ENCODE data around the gene CST8.

Gene CST8

DNA sequence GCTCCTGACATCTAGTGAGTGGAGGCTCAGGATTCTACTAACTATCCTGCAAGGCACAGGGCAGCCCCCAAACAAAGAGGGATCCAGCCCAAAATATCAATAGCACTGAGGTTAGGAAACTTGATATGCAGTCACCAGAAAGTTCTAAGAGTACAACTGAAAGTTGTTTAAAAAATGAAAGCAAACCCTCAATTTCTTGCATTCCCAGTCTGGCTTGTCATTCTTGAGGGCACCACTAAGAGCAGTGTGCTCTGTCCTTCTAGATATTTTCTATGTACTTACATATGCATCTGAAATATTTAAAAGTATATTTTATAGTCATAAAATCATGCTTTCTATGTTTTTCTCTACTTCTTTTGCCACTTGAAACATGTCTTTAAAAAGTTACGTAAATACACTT lies 35.9 kb downstream of the CST8 start:
- DNase-seq = no peak

DNA sequence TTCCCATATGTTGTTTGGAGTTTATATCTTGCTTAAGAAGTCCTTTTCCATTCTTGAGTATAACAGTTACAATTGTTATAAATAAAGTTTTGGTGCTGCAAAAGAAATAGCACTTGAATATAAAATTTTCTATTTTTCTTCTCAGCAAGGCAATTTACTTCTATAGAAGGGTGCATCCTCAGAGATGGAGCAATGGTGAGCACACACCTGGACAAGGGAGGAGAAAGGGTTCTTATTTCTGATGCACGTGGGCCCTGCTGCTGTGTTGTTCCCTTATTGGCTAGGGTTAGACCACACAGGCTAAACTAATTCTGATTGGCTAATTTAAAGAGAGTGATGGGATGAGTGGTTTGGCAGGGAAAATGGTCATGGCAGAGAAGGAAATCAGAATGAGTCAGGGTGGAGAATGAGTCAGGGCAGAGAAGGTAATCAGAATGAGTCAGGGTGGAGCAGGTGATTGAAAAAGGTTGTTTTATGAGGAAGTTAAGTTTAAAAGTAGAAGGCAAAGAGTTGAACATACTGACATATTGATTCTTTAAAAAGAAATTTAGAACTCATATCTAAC lies 38.0 kb downstream of the CST8 start:
- no peak for DNase-seq

DNA sequence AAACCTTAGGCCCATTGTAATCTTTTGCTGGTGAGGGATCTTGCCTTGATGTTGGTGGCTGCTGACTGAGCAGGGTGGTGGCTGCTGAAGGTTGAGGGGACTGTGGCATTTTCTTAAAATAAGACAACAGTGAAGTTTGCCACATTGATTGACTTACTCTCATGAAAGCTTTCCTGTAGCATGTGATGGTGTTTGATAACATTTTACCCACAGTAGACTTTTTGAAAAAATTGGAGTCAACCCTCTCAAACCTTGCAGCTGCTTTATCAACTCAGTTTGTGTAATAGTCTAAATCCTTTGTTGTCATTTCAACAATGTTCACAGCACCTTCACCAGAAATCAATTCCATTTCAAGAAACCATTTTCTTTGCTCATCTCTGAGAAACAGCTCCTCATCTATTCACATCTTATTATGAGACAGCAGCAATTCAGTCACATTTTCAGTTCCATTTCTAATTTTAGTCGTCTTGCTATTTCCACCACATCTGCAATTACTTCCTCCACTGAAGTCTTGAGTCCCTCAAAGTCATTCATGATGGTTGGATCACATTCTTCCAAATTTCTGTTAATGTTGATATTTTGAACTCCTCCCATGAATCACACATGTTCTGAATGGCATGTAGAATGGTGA lies 40.1 kb downstream of the CST8 start:
- DNase-seq = no peak

DNA sequence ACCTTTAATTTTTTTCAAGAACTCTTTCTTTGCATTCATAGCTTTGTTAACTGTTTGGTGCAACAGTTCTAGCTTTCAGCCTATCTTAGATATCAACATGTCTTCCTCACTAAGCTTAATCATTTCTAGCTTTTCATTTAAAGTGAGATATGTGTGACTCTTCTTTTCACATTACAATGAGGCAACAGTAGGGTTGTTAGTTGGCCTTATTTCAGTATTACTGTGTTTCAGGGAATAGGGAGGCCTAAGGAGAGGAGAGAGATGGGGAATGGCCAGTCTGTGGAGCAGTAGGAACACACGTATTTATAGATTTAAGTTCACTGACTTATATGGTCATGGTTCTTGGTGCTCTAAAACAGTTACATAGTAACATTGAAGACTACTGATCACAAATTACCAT lies 41.6 kb downstream of the CST8 start:
- no peak for DNase-seq

DNA sequence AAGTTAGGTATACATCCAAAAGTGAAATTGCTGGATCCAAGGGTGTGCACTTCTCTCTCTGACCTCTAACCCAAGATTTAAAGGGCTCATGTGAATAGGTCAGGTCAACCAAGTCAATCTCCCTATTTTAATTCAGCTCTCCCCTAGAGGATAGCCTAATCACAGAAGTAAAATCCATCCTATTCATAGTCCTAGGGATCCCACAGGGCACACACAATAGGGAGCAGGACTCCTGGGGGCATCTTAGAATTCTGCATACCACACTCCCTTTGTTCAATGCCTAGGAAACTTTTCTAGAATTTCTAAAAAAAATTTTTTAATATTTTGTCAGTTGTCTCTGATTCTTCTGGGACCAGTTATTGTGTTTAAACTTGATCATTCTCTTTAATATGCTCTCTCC lies 42.2 kb downstream of the CST8 start:
- DNase-seq = no peak

DNA sequence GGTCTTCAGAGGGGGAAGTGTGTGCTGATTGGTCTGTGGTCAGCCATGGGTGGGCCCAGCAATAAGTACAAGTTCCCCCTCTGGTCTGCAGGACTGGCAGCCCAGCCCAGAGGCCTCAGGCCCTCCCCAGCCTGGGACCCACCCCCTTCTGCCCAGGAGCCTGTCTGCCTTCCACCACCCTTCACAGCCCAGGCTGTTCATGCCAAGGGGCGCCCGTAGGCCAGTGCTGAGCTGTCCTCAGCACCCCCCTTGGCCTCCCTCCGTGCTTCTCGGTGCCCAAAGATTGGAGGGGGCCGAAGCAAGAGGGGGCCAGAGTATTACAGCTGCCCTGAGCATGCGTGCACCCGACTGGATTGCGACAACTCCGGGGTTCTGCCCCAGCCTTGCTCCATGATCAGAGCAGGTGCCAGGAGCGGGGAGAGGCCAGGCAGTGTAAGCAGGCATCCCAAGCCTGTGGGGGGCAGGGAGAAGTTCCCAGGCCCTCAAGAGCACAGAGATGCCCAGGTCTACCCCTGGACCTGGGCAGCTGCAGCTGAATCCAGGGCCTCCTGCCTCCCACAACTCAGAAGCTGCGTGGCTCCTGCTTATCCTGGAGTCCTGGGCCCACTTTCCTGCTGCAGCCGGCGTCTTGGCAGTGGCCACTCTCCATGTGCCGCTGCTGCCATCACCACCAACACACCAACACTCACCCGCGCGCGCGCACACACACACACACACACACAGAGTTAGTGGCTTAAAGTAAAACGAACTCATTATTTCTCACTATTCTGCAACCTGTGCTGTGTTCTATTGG lies 44.1 kb downstream of the CST8 start:
- DNase-seq = no peak

DNA sequence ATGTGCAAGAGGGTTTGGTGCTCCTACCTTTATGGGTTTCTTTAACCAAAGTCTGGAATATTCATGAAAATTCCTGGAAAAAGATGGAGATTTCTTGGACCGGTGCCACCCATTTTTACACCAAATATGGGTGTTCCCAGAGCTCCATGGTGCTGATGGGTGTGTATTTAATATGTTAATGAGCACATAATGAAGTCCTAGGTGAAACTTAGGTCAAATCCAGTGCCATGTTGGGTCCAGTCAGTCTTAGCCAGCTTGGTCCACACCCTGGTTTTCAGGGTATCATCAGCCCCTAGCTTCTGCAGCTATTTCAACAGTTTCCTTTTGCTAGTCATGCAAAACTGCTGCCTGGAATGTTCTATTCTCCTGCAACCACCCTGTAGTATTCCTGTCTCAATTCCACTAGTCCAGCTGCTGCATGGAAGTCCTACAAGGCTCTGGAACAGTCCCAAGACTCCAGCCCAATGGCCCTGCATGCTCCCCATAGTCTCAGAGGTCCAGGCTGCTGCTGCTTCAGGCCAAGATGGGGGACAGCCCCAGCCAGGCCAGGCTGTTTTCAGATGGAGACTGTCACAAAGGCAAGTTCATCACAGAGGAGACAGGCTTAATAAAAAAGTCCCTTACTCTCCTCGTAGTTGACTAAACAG lies 45.5 kb downstream of the CST8 start:
- no peak for DNase-seq

DNA sequence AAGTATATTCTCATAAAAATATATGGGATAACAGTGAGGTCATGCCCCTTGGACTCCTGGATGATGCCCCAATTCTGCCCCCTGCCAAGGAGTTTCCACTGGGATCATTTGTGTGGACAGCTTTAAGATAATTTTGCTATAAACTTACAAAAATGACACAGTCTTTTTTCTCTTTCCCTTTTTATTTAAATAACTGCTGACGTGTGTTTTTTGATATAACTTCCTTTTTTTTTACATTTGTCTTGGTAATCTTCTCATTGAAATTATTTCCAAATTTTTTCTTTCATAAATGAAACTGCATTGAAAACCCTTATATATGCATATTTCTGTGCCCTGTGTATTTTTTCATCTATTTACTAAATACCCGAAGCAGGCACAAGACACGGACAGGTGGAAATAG lies 46.1 kb downstream of the CST8 start:
- no peak for DNase-seq

DNA sequence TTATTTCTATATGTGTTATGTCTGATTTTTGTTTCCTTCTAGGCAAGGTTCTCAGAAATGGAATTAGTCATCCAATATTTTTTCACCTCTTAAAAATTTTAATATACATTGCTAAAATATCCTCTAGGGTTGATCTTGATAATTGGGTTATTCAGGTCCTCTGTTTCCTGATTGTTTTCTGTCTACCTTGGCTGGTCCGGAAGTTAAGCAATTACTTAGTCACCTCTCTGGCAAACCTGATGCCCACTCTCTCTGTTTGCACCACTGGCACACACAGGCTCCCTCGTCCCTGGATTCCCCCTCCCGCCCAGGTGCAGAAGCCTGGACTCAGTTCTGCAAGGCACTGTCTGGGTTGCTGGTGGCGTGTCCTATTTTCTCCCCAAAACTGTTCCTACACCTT lies 49.7 kb downstream of the CST8 start:
- no peak for DNase-seq

DNA sequence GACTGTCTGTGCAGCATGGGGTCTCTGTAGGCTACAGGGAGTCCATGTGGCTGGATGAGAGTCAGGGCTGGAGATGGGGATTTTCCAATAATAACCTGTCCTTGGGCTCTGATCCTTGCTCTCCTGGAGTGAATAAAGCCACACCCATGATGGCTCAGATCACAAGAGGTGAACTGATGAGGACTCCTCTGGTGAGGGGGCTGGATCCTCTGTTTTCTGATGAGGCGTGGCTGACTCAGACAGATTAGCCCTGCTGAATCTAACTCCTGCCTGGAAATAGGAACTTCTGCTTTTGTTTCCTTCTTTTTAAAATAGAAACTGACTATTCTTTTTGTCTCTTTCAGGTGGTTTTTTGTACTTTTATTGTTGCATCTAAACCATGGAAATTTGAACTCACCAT lies 50.4 kb downstream of the CST8 start:
- no peak for DNase-seq

DNA sequence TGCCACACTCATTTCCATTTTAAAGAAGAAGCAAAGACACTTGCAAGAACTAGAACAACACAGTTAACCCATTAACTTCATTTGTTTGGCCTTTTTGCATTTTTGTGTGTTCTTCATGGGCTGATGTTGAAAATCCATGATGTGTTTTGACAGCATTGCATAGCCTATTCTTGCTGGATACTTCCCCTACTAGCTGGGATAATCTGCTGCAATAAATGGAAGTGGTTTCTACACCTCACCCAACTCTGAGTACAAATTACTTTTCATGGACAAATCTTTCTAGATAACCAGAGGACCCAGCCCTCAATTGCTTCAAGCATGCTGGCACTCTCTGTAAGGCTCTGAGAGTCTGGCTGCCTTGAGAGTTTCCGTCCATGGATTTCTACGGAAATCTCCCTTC lies 50.9 kb downstream of the CST8 start:
- DNase-seq = no peak

DNA sequence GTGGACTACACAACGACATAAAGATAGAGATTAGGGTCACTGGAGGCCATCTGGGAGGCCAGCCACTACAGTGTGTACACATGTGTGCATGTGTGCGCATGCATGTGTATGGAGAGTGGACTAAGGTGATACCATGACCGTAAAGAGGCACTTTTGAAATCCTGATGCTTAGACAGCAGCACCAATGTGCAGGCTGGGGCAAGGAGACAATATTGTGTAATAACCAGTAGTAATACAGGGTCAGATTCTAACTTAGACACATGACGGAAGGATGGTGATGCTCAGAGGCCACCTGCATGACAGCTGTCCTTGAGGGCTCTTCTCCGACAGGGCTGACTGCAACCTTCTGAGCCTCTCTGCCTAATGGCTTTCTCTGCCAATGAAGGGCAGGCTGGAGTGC lies 51.9 kb downstream of the CST8 start:
- no peak for DNase-seq

DNA sequence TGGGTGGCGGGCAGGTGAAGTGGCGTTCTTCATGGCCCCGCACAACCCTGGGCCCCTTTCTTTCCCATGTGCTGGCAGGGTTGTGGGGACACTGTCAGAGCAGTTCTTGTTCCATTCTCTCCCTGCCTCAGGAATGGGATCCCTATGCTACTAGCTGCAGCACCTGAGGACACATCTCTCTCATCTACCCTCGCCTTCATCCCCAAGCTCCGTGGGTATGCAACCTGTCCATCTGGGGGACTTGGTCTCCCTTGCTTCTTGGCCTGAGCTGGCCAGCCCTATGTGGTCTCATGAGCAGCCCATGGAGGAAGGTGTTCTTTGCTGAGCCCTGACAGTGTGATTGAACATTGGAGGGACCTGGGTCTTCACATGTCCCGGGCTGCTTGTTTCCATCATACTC lies 53.2 kb downstream of the CST8 start:
- no peak for DNase-seq
